KG1 (cell line): ENCODE measurements around the gene MRRF.
"Not testable (repeated sequence)": the region's sequence is repeated elsewhere in the genome, so short reads cannot be mapped to it uniquely, and the experiment has no call there.

ENCODE experiments used
- DNase-seq: peaks from one replicate; lab custom pipeline; 2025; lab: John Stamatoyannopoulos, UW

MRRF gene

GRCh38 chr9:122277285-122277897 lies 12.7 kb downstream of the MRRF start:
- no peak for DNase-seq

GRCh38 chr9:122281368-122281767 lies 16.7 kb downstream of the MRRF start:
- no peak for DNase-seq

GRCh38 chr9:122286764-122287163 lies 22.1 kb downstream of the MRRF start:
- DNase-seq = no peak

- no peak for DNase-seq
These were observed 22.6 kb downstream of the MRRF start for GRCh38 chr9:122287214-122287720.

DNA sequence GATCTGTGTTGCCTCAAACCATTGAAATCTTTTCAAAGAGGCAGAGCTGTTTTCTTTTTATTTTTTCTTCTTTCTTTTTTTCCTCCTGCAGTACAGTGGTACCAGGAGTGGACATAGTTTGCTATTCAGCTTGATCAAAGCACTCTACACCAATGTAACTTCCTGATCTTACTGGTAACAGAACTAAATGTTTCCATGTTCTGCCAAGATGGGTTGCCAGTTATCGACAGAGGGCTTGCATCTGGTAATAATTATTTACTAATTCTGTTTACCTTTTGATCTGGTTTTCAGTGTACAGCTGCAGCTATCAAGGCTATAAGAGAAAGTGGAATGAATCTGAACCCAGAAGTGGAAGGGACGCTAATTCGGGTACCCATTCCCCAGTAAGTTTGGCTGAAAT lies 26.8 kb downstream of the MRRF start:
- DNase-seq = no peak

- no peak for DNase-seq
These were observed 29.8 kb downstream of the MRRF start for GRCh38 chr9:122294531-122294930.

DNA sequence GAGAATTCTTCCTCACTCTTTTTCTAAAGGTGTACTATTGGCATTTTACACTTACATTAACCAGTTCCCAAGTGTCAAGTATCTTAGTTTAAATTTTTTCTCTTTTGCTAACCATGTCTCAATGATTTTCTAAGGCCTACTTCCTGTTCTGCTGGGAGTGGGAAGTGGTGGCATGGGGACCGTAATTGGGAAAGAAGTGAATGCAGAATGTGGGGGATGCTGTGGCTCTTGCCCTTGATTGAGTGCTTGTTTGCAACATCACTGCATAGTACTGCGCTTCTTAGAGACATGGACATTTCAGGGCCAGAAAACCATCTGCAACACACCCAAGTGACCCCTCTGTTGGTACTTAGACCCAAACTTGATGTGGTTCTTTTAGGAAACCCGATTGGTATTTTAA lies 32.8 kb downstream of the MRRF start:
- DNase-seq = no peak

DNA sequence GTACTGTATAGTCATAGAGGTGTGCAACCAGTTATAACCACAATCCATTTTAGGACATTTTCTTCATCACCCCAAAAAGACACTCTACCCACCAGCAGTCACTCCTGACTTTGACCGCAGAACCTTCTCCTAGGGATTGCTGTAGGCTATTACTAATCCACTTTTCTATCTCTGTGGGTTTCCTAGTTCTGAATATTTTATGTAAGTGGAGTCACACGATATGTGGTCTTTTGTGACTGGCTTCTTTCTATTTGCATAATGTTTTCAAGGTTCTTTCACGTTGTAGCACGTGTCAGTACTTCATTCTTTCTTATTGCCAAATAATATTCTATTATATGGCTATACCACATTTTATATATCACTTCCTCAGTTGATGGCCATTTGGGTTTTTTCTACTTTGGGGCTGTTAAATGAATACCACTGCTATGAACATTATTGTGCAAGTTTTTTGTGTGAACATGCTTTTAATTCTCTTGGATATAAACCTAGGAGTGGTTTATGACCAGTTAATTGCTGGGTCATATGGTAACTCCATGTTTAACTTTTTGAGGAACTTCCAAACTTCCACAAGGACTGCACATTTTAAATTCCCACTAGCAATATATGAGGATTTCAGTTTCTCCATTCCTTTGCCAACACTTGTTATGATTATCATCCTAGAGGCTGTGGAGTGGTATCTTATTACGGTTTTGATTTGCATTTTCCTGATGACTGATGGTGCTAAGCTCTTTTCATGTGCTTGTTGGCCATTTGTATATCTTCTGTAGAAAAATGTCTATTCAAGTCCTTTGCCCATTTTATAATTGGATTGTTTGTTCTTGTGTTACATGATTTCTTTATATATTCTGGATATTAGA lies 37.8 kb downstream of the MRRF start:
- no peak for DNase-seq

DNA sequence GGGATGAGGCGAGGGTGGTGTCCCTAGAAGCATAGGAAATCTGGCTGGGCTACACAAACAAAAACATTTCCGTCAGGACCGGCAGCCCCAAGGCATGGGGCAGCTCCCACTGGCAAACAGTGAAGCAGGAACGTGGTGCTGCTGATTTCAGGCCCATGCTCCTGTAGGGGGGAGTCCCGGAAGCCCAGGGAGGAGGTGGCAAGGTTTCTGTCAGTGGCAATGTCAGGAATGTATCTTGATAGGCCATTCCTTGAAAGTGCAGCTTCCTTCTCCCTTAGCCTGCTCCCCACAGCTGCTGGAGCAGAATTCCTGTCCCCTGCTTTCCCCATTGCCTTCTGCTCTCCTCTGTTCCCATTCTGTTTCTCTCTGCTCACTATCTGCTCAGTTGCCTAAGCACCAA lies 42.4 kb downstream of the MRRF start:
- no peak for DNase-seq

- DNase-seq = no peak
These were observed 43.2 kb downstream of the MRRF start for GRCh38 chr9:122307925-122308324.

DNA sequence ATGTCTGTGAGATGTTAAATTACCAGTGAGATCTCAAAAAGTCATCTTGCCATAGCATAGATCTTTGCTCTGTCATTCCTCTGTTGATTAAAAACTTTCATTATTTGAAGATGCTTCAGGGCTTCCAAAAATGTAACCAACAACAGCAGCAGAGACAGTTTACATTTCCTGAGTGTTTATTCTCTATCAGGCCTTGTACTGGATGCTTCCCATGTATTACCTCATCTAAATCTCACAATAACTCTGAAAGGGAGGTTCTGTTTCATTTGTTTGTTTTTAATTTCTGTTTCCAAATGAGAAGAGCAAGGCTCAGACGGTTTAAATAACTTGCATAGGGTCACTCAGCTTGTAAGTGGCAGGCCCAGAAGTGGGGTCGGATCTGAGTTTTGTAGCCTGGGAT lies 45.2 kb downstream of the MRRF start:
- no peak for DNase-seq

DNA sequence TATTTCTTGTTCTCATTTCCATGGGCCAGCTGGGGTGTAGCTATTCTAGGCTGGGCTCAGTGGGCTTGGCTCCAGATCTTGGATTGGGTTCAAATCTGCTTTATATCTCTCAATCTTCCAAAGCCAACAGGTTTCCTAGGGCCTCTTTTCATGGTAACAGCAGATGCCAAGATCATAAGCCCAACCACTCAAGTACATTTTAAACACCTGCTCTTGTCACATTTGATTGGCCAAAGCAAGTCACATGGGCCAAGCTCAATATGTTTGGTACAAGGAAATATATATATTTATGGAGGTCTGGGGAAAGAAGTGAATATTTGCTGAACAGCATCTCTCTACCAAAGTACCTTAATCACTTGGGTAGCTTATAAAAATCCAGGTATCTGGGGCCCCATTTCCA lies 49.5 kb downstream of the MRRF start:
- DNase-seq = no peak

DNA sequence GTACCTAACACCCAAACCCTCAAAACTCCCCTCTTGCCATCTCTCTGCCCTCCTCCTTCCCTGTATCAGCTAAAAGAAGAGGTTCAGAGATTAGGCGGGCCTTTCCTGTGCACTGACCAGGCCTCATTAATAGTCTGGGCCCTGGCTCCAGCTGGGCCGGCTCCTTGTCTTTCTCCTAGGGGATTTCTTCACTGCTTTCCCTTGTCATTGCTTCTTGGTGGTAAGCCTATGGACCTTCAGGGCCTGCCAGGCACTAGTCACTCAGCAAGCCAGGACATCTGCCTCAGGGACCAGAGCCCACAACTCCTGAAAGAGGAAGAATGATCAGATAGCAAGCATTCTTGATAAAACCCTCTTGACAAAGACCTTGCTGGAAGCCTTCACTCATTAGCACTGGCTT lies 50.9 kb downstream of the MRRF start:
- DNase-seq = no peak

GRCh38 chr9:122318284-122318683 lies 53.6 kb downstream of the MRRF start:
- DNase-seq = no peak

GRCh38 chr9:122320413-122320881 lies 55.8 kb downstream of the MRRF start:
- DNase-seq = no peak

- no peak for DNase-seq
These were observed 57.9 kb downstream of the MRRF start for GRCh38 chr9:122322553-122322952.

- not testable (repeated sequence) for DNase-seq
These were observed 60.0 kb downstream of the MRRF start for GRCh38 chr9:122324665-122325064.

GRCh38 chr9:122325124-122325523 lies 60.4 kb downstream of the MRRF start:
- no peak for DNase-seq

DNA sequence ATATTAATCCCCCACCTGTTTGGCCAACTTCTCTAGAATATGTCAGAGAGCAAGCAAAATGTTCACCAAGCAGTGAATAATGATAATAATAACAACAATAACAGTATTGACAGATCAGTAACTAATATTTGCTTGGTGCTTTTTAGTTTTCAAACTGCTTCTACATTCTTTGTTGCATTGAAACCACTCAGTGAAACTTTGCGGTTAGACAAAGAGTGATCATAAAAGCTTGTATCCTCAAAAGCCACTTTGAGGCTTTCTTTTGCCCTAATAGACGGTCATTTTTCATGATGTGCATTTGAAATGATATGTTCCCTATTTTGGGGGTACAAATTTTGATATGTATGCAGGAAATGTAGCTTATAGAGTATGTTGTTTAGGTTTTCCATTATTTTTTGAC lies 62.5 kb downstream of the MRRF start:
- DNase-seq = no peak

GRCh38 chr9:122329597-122329996 lies 64.9 kb downstream of the MRRF start:
- DNase-seq = no peak

GRCh38 chr9:122330466-122330865 lies 65.8 kb downstream of the MRRF start:
- DNase-seq = not testable (repeated sequence)

- DNase-seq = no peak
These were observed 66.8 kb downstream of the MRRF start for GRCh38 chr9:122331523-122331927.

DNA sequence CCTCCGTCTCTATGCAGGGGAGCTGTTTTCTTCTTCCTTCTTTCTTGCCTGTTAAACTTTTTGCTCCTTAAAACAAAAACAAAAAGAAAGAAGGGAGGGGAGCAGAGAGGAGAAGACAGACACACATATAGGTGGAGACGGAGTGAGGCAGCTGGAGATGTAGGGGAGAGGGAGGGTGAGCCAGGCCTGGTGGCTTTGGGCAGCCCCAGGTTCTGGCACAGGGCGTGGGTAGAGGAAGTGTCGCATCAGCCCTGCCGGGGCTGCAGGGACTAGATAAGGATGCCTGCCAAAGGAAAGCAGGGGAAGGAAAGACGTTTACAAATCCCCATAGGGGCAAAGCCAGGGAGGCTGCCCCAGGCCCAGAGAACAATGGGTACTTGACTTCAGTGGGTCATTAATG lies 67.4 kb downstream of the MRRF start:
- no peak for DNase-seq
